HG02610 (cell line): ENCODE measurements around the gene DTX1.

Source experiments
- ATAC-seq: cut with Tn5 transposase; IDR thresholded peaks from one replicate; pipeline ENCODE4 v1.9.1; 2021; ENCODE audit warnings: mild to moderate bottlenecking, moderate library complexity; ENCODE audit not compliant: unreplicated experiment

Gene DTX1

GRCh38 chr12:113055594-113056380 is 743 bp upstream of the DTX1 start:
- ATAC-seq: no peak

DNA sequence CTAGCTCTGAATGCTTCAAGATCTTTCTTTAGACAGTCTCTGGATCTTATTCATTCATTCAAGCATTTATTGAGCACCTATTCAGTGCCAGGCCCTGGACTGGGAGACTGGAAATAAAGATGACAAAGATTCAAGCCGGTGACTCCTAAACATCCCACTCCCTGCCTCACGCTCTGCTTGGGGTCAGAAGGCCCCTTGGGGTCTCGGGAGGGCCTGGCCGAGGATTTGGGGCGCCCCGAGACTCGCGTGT is 224 bp upstream of the DTX1 start:
- ATAC-seq: no peak

GRCh38 chr12:113057565-113058485 is 1.3 kb downstream of the DTX1 start:
- no peak for ATAC-seq

- no peak for ATAC-seq
Observed at GRCh38 chr12:113058553-113058952, 2.0 kb downstream of the DTX1 start.

DNA sequence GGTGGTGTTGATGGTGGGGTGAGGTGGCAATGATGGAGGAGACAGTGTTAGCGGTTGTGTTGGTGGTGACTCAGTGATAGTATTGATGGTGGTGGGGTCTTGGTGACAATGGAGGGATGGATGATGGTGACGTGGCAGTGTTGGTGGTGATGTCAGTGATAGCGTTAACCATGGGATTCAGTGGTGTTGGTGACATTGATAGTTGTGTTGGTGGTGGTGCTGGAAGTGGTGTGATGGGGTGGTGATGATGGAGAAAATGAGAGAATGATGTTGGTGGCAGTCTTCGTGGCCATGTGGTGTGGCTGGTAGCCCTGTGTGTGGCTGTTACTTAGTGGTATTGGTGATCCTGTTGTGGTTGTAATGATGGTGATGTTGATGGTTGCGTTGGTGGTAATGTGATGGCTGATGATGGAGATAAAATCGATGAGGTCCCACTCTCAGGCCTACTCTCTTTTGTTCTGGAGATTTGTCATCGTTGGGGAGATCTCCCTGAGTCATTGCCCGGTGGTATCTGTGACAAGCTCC is 2.6 kb downstream of the DTX1 start:
- ATAC-seq: no peak

DNA sequence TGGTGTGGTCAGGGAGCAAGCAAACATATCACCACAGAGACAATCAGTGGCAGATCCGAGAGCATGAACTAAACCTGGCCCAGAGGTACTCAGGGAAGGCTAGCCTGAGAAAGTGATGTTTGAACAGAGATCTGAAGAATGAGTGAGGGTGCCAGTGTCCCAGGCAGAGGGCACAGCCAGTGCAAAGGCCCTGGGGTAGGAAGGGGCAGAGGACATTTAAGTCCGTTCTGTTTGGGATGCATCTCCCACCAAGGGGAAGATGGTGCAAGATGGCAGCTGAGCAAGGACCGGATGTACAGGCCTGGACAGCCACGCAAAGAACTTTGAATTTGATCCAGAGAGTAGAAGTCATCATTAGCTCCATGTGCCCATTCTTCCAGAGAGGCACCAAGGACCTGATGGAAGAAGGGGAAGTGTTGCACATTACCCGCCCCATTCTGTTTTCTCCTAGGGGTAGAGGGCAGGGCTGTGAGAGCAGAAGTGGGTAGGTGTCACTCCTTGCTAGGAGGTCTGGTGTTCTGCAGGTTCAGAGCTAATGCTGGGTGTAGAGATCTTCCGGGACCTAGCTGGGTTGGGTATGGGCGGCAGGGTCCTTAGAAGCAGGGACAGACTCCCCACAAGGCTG is 3.9 kb downstream of the DTX1 start:
- ATAC-seq: no peak

DNA sequence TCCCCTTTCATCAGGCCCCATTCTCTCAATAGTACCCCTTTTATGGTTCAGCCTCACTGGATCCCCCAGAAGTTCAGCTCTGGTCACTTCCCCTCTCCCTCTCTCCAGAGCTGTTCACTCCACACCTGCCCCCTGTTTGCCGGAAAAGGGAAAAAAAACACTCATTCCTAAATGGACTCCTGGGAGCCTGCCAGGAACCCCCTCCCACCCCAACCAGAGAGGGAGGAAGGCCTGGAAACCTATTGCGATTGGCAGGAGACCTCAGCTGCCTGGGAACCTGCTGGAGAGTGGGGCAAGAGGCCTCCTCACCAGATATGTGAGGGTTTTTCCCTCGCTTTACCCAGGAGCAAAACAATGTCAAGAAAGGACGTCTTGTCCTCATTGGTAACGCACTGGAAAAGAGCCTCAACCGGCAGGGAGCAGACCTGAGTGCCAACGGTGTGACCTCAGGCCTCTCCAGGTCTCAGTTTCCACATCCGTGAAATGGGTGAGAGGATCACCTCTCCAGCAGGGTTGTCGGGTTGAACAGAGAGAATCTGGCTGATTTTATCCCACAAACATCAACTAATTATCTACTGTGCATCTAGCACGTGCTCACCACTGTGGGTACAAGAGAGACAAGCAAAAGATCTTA is 4.6 kb downstream of the DTX1 start:
- ATAC-seq: no peak

- ATAC-seq: no peak
Observed at GRCh38 chr12:113062502-113063395, 6.2 kb downstream of the DTX1 start.

DNA sequence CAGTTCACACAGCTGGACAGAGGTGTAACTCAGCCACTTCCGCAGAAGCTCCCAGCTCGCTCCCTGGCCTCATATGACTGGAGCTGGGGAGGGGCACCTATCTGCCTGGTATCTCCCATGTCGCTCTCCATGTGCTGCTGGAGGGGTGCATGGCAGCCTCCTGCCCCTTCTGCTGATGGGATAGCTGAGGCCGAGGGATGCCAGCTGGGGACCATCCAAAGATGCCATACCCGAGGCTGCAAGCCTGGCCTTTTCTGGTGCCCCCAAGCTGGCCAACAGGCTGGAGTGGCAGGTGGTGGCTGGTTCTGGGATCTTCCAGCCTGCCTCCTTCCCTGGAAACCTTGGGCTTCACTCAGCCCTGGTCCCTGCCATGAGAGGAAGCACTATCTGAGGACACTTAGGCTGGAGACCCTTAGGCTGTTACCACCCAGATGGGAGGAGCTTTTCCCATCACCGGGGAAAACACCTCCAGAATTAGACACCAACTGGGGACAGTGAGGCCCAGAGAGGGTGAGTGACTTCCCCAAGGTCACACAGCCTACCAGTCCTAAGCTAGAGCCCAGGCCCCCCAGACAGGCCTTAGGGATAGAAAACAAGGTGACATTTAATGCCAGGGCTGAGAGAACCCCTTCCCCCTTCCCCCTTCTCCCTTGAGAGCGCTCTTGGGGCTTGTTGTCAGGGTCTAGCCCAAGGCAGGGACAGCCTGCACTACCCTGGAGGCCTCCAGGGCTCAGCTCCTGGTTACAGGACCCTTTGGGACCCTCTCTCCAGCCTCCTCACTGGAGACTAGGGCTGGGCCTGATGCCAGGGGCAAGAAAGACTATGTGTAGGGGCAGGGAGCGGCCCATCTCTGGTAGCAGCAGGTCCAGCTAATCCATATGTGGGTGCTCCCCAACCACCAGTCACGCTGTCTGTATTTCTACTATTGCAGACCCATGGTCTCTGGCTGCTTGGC is 7.1 kb downstream of the DTX1 start:
- no peak for ATAC-seq

DNA sequence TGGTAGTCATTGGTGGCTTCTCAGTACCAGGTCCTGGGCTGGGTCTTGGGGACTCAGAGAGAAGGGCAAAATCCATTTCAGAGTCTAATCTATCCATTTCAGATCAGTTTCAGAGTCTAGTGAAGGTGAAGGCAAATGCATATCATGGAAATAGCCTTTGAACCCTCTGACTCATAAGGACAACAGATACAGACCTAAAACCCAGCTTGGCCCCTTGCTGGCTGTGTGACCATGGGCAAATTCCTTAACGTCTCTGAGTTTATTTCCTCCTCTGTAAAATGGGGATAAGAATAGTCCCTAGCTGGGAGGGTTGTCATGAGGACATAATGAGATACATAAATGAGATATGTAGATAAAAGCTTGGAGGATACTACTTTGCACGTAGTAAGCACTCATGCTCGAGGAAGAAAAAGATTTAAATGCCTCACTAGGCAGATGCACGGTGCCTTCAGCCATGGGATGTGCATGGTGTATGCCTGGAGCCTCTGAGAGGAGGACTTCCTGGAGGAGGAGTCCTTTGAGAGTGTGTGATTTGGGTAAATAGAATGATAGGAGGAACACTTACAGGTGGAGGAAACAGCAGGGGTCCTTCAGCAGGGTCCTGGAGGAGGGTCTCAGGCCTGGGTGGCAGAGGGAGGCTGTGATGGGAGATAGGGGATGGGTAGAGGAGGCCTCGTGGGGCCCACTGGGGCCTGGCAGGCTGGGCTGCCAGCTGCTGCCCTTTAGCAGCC is 8.0 kb downstream of the DTX1 start:
- ATAC-seq: no peak

- no peak for ATAC-seq
Observed at GRCh38 chr12:113065126-113066007, 8.8 kb downstream of the DTX1 start.

DNA sequence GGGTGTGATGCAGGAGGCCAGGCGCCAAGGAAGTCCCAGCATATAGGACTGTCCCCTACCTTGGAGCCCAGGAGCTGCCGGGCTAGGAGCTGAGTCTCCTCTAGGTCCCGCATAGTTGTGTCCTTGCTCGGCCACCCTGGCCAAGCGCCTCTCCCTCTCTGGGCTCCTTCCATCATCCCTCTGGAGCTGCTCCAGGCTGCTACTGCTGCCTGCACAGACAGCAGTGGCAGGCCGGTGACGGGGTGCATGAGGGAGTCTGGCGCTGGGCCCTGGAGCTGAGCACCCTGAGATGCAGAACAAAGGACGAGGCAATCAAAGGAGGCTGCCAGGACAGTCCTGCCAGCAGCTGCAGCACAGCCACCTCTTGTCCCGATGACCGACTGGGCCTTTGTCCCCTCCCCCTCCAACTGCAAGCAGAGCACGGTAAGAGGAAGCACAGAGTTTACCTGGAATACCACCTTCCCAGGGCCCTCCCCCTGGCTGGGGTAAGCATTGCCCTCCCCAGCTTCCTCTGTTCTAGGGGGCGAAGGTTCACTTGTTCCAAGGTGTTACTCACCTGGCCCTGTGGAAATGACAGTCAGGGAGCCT is 10.4 kb downstream of the DTX1 start:
- ATAC-seq: no peak

GRCh38 chr12:113067987-113068935 is 11.7 kb downstream of the DTX1 start:
- no peak for ATAC-seq

GRCh38 chr12:113069149-113069548 is 12.6 kb downstream of the DTX1 start:
- ATAC-seq: no peak

GRCh38 chr12:113069751-113070116 is 13.2 kb downstream of the DTX1 start:
- ATAC-seq: no peak
